ENCODE results near the gene ZNF526. TPM values are rescaled to one million over a fixed set of nuclear protein-coding genes. Genes with fewer than 3 reads are reported as not detected.

The ZNF526 gene
- total RNA-seq, 2 donors from 2014 or later, result 13.2 to 14.5 TPM

DNA sequence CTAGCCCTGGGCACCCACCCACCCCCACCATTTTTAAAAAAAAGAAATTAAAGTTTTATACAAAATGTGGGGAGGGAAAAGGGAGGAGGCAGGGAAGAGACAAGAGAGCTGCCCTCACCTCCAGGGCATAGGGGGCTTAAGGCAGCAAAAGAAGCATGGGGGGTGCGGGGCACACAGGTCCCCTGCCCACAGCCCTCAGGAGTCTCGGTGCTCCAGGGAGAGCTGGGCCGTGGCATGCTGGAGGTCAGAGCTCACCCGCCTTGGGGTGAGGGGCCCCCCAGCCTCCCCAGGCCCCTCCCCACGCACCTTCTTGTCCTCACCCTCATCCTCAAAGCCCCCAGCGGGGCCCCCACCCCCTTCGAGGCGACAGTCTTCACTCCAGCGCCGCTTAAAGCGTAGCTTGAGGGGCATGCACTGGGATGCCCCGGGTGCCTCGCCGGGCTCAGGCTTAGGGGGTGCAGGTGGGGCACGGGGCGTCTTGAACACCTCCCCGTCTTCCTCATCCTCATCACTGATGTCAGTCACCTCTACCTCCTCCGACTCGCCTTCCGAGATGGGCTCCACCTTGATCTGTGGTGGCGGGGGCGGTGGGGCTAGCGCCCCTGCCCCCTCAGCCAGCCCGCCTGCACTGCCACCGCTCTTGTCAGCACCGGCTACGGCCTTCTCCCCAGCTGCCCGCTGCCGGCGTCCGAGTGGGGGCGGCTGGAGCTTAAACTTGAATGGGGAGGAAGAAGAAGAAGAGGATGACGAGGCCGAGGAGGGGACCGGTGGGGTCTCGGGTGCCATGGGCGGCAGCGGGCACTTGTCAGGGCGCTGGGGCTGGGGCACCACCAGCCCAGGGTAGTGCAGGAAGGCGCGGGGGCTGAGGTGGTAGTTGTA lies 28.4 kb downstream of the ZNF526 start:
- no peak for ATAC-seq
- H3K9me3 Mint-ChIP-seq, result no peaks in the 10 kb centered on the region
- DNase-seq (ENCODE audit: low spot score in 2 of 2), result no peak
- H3K36me3 Mint-ChIP-seq, result peaks cover 19 to 20% of the 10 kb centered on the region in 2 donors
- peak overlapping the region in 1 of 2 donors; percentile 58 for H3K27ac Mint-ChIP-seq

- ATAC-seq (no peak), DNase-seq (ENCODE audit: low spot score in 2 of 2) (no peak)
- Mint-ChIP-seq H3K36me3 (peaks cover 16 to 18% of the 10 kb centered on the region in 2 donors), H3K9me3 (no peaks in the 10 kb centered on the region), H3K27ac (peak overlapping the region in 1 of 2 donors; percentile 58)
Observed at GRCh38 chr19:42249149-42249750, 29.1 kb downstream of the ZNF526 start.

GRCh38 chr19:42249769-42250168 lies 29.7 kb downstream of the ZNF526 start:
- Mint-ChIP-seq H3K27ac (peak overlapping the region; percentile 29 to 58), H3K9me3 (no peaks in the 10 kb centered on the region)
- no peak for ATAC-seq

GRCh38 chr19:42250183-42250665 lies 30.1 kb downstream of the ZNF526 start:
- Mint-ChIP-seq H3K36me3 (peaks cover 10% of the 10 kb centered on the region in 2 donors), H3K27ac (peak overlapping the region in 1 of 2 donors; percentile 29), H3K9me3 (no peaks in the 10 kb centered on the region)
- DNase-seq (ENCODE audit: low spot score in 2 of 2), result no peak
- no peak for ATAC-seq

More at GRCh38 chr19:42249769-42250168, 29.7 kb downstream of the ZNF526 start:
- peaks cover 11 to 13% of the 10 kb centered on the region in 2 donors for H3K36me3 Mint-ChIP-seq
- no peak for DNase-seq (ENCODE audit: low spot score in 2 of 2)

DNA sequence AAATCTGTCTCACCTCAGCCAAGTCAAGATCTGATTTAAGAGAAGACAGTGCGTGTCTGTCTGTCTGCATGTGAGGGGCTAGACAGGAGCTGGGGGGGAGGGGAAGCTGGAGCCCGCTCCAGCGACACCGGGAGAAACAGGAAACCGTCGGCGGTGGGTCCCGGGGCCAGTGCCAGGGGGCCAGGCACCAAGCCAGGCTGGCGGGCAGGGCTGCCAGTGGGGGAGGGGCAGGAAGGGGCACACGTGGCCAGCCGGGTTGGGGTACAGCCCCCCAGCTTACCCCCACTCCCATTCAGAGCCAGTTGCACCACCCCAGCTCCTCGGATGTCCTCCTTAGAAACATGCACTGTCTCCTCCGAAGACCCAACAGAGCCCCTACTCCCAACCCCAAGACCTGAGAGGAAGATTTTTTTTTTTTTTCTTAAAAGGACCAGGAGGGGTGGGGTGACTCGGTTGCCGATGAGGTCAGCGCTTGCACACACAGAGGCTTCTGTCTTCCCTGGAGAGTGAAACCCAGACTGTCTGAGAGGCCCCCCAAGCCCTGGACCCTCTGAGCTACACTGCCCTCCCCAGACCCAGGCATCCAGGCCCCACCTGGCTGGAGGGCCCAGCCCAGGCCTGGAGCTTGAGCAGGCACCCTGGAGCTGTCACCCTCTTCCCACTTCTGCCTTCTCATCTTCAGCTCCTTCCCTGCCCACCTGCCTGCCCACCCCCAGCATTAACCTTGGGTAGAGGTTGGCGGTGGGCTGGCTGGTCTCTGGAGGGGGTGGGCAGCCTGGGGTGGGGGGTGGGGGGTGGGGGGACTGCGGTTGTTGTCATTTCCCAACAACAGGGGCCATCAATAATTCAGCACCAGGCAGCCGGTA lies 30.8 kb downstream of the ZNF526 start:
- Mint-ChIP-seq H3K9me3 (no peaks in the 10 kb centered on the region), H3K27ac (no peak overlapping the region), H3K36me3 (peaks cover 10% of the 10 kb centered on the region in 2 donors)
- no peak for ATAC-seq
- no peak for DNase-seq (ENCODE audit: low spot score in 2 of 2)

DNA sequence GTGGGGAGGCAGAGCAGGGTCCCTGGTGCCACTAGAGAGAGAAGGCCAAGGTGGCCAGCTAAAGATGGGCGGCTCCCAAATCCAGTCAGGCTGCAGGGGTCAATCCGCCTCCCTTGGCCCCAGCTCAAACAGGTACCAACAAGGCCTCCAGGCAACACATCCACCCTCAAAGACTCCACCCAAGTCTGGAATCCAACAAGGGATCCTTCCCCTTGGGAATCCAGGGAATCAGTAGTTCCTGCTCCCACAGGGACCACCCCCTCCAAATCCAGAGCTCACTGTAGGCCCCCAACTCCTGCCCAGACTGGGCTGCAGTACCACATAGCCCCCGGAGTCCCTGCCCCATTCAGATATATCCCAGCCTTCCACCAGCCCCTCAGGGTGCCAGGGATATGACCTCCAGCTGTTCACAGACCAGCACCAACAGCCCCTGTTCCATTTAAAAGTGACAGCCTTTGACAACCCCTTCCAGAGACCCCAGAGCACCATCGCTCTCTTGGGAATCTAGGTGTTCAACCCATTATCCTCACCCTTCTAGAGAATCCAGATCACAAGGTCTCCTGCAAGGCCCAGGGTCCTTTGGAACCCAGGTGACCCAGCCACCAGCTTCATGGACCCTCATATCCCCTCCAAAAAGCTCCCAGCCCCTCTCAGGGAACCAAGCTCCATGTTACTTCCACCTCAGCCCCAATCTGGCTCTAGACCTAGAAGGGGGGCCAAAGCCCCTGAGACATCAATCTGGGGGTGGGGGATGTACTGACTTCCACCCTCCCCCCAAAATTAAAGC lies 31.7 kb downstream of the ZNF526 start:
- H3K27ac Mint-ChIP-seq, result peak overlapping the region; percentile 95 to 96
- DNase-seq (ENCODE audit: low spot score in 2 of 2) (no peak), ATAC-seq (no peak)
- H3K36me3 Mint-ChIP-seq, result peaks cover 10% of the 10 kb centered on the region in 2 donors
- no peaks in the 10 kb centered on the region for H3K9me3 Mint-ChIP-seq

GRCh38 chr19:42252365-42253244 lies 32.5 kb downstream of the ZNF526 start:
- Mint-ChIP-seq H3K9me3 (no peaks in the 10 kb centered on the region), H3K36me3 (peaks cover 10% of the 10 kb centered on the region in 2 donors), H3K27ac (peak overlapping the region; percentile 95 to 96)
- DNase-seq (ENCODE audit: low spot score in 2 of 2), result no peak
- no peak for ATAC-seq

DNA sequence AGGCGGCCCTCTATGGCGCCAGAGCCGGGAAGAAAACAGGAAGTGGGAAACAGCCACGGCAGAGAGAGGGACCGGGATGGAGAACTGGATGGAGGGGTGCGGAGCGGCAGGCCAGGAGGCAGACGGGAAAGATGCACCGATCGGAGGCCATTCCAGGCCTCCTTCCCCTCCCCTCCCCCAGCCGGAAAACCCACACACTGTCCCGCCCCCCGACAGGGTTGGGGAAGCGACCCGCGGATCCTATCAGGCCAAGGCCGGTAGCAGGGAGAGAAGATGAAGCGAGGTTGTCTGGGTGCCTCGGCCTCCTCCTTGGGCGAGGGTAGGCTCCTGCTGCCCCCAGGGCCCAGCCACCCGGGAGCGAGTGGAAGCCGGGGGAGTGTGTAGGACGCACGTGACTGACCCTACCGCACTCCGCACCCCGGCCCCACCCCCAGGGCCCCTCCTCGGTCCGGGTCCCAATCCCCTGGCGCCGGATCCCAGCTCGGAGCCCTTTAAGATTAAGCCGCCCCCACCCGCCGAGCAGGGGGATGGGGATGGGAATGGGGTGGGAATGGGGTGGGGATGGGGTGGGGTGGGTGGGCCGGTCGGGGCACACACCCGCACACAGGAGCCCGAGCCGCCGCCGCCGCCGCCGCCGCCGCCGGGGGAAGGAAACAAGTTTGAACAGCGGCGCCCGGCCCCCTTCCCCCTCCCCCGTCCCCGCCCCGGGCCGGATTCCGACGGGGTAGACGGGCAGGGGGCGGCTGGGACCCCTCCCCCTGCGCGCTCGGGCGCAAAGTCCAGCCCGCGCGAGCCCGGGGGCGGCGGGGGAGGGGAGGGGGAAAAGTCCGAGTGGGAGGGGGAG lies 33.4 kb downstream of the ZNF526 start:
- peaks cover 10% of the 10 kb centered on the region in 2 donors for H3K36me3 Mint-ChIP-seq

GRCh38 chr19:42254089-42254849 lies 34.2 kb downstream of the ZNF526 start:
- Mint-ChIP-seq H3K27ac (peak overlapping the region; percentile 72 to 81), H3K9me3 (no peaks in the 10 kb centered on the region)

More for the DNA sequence above, 33.4 kb downstream of the ZNF526 start:
- H3K27ac Mint-ChIP-seq, result peak overlapping the region; percentile 95 to 96
- H3K9me3 Mint-ChIP-seq, result no peaks in the 10 kb centered on the region
- DNase-seq (ENCODE audit: low spot score in 2 of 2) (peak in 1 of 2 donors; percentile 68), ATAC-seq (peak; percentile 51)

DNA sequence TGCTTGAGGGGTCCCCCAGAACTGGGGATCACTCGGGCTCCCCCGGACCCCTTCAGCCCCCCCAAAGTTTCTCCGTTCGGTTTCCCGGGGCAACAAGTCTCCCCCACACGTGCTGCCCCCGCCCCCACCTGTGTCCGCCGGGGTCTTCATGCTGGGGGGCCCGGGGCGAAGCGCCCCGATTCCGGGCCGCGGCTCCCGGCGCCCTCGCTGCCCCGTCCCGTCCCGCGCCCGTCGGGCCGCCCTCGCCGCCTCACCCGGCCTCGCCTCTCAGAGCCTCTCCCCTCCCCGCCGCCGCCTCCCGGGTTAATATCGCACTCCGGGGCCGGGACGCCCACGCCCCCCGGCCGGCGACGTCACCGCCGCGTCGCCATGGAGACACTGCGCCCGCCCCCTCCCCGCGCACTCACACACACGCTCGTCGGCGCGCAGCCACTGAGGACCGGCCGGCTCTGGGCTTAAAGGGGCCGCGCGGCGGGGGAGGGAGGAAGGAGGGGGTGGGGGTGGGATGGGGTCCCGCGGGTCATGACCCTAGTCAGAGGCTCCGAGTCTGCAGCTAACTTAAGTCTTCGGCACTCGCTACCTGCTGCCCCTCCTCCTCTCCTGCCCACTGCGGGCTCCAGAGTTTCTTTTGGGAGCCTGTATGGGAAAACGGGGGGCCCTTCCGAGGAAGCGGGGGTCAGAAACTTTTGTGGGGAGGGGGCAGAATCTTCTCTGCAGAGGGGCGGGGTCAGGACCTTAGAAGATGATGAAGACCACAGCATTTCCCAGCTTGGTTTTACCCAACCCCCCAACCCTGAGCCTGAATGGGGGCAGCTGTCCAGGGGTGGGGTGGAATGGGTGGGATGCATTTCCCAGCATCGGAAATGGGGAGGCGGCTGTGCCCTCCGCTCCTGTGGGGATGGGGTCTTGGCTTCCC lies 35.0 kb downstream of the ZNF526 start, which contains the start of gene ERF:
ERF (minus strand) TSS at position 279 of the 916 bp plus-strand sequence; CDS start at position 150, 129 bp downstream.
- peak; percentile 81 to 83 for ATAC-seq
- peak within 1 kb of the TSS; percentile 72 to 81 for H3K27ac Mint-ChIP-seq
- H3K9me3 Mint-ChIP-seq, result no peaks in the 10 kb centered on the region
- DNase-seq (ENCODE audit: low spot score in 2 of 2), result peak; percentile 91 to 95
- H3K36me3 Mint-ChIP-seq, result peaks cover 10% of the 10 kb centered on the region in 2 donors

More at GRCh38 chr19:42254089-42254849, 34.2 kb downstream of the ZNF526 start:
- peaks cover 10% of the 10 kb centered on the region in 2 donors for H3K36me3 Mint-ChIP-seq
- ATAC-seq (peak; percentile 34 to 35), DNase-seq (ENCODE audit: low spot score in 2 of 2) (peak; percentile 68 to 69)

GRCh38 chr19:42255766-42256745 lies 35.9 kb downstream of the ZNF526 start:
- peak overlapping the region in 1 of 2 donors; percentile 52 for H3K27ac Mint-ChIP-seq
- ATAC-seq (no peak), DNase-seq (ENCODE audit: low spot score in 2 of 2) (no peak)
- H3K9me3 Mint-ChIP-seq, result no peaks in the 10 kb centered on the region
- H3K36me3 Mint-ChIP-seq, result peaks cover 10% of the 10 kb centered on the region in 2 donors

Data from activated naive CD4-positive, alpha-beta T cell treated with anti-CD3 and anti-CD28 coated beads, Interleukin-2, amount 50 U/mL, for 72 hours (primary cell).